BLaER1 (cell line): ENCODE measurements around the gene EEF2K.

Experiments
- H3K27ac ChIP-seq: shearing (Covaris generic); formaldehyde crosslinking; 2 replicates; pipeline ENCODE4 v1.8.1; 2022
- H3K27me3 ChIP-seq: shearing (Covaris generic); formaldehyde crosslinking; 2 replicates; pipeline ENCODE4 v1.8.1; 2022
- H3K36me3 ChIP-seq: shearing (Covaris generic); formaldehyde crosslinking; 2 replicates; pipeline ENCODE4 v1.8.1; 2022
- H3K4me1 ChIP-seq: shearing (Covaris generic); formaldehyde crosslinking; 2 replicates; pipeline ENCODE4 v1.8.1; 2022
- H3K4me2 ChIP-seq: shearing (Covaris generic); formaldehyde crosslinking; 2 replicates; pipeline ENCODE4 v1.8.1; 2022
- H3K4me3 ChIP-seq: shearing (Covaris generic); formaldehyde crosslinking; 2 replicates; pipeline ENCODE4 v1.8.1; 2022
- H3K9ac ChIP-seq: shearing (Covaris generic); formaldehyde crosslinking; 2 replicates; pipeline ENCODE4 v1.8.1; 2022
- H3K9me3 ChIP-seq: shearing (Covaris generic); formaldehyde crosslinking; 2 replicates; pipeline ENCODE4 v1.8.1; 2022
- H4K20me1 ChIP-seq: shearing (Covaris generic); formaldehyde crosslinking; 2 replicates; pipeline ENCODE4 v1.8.1; 2022
- Cebpa-rat ChIP-seq: shearing (Covaris generic); IDR thresholded peaks from 2 replicates; pipeline ENCODE4 v1.8.1; 2022

The EEF2K gene

DNA sequence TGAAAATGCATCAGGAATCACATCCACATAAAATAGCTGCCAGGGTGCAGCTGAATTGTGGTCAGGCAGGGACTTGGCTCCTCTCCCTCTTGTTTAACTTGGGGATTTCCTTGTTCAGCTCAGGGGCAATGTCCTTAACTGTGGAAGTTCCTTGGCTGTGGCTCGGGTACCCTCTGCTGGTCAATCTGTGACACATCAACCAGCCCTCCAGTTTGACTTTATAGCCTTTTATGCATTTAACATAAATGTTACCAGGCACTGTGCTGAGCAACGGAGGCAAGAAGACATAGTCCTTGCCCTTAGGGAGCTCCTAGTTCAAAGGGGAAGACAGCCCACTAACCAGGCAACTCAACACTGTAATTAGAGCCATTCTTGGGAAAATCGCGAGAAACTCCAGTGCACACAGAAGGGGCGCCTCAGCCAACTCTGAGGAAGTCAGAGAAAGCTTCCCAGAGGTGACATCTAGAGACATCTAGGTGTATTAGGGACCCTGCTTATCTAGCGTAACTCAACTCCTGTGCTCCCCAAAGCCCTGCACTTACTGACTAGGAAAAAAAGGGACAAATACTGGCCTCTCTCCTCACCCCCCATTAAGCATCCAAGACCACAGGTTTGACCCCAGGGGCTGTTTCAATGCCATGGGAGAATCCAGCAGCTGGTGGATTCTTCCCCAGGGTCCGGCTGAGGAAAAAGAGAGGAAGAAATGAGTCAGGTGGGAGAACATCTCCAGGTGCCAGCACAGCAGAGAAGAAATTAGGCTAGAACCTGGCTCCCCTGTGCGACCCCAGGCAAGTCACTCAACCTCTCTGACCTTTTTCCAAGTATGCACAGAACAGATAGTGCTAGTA lies 17.3 kb upstream of the EEF2K start:
- H3K27ac ChIP-seq, result peak overlapping the region; percentile 82
- H3K27me3 ChIP-seq, result peaks cover 13% of the 10 kb centered on the region; the same call in 1 of the 2 replicates
- H3K9ac ChIP-seq, result peak overlapping the region; percentile 77
- no peak for TF ChIP-seq Cebpa-rat
- H3K4me1 ChIP-seq, result peaks cover 40% of the 10 kb centered on the region
- peak overlapping the region; percentile 81 for H3K4me3 ChIP-seq
- H3K36me3 ChIP-seq, result no peaks in the 10 kb centered on the region
- no peaks in the 10 kb centered on the region for H4K20me1 ChIP-seq
- H3K9me3 ChIP-seq, result no peaks in the 10 kb centered on the region
- peak overlapping the region; percentile 94 for H3K4me2 ChIP-seq

DNA sequence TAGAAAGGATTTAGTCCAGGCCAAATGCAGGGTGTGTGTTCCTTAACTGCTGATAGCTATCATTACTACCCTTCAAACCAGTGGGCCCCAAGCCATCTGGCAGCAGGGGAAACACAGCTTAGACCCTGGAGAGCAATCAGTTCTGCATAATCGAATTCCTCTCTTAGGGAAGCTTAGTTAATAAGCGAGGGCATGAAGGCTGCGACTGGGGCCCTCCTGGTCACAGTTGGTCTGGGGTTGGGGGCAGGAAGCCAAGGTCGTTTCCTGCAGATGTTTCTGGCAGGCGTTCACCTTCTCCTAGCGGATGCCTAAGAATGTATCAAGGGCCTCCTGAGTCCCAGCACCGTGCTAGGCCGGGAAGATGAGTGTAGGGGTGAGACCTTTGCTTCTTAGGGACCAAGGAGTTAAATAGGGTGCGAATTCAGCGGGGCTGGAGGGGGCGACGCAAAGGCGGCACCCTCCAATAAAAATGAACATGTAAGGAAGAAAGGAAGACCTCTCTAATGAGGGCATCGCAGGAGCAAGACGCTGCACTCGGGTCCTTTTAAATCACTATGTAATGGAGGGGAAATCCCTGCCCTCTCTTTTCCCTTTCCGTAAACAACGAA lies 16.5 kb upstream of the EEF2K start:
- H3K27ac ChIP-seq, result peak overlapping the region; percentile 82

DNA sequence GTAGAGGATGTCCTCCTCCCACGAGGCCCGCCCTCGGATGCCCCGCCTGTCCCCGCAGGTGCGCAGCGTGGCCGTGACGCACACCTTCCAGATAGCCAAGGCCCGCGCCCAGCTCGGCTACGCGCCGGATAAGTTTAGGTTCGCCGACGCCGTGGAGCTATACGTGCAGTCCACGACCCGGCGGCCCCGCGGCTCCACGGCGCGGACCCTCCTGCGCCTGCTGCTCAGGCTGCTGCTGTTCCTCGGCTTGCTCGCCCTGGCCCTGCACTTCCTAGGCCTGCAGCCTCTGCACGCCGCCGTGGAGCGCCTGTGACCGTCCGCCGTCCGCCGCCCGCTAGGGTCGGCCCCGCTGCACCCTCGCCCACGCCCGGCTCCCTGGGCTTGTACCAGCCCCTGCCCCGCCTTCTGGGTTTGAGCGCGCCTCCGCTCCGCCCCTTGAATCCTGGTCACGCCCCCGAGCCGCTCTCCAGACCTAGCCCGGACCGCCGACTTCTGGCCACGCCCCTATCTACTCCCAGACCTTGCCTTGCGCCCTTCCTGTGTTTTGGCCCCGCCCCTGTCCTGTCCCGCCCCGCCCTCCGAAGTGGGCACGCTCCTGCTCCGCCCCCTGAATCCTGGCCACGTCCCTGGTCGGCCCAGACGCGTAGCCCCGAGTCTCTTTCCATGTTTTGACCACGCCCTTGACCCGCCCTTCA lies 15.8 kb upstream of the EEF2K start:
- no peaks in the 10 kb centered on the region for H3K36me3 ChIP-seq
- peak overlapping the region; percentile 82 for H3K27ac ChIP-seq
- peak overlapping the region; percentile 94 for H3K4me2 ChIP-seq
- H3K9ac ChIP-seq, result peak overlapping the region; percentile 77
- no peaks in the 10 kb centered on the region for H3K9me3 ChIP-seq
- TF ChIP-seq Cebpa-rat, result no peak
- H4K20me1 ChIP-seq, result no peaks in the 10 kb centered on the region
- peaks cover 48% of the 10 kb centered on the region for H3K4me1 ChIP-seq
- H3K4me3 ChIP-seq, result peak overlapping the region; percentile 81
- peaks cover 16% of the 10 kb centered on the region for H3K27me3 ChIP-seq

More for the DNA sequence above, 16.5 kb upstream of the EEF2K start:
- H3K9me3 ChIP-seq, result no peaks in the 10 kb centered on the region
- peak overlapping the region; percentile 94 for H3K4me2 ChIP-seq
- no peaks in the 10 kb centered on the region for H3K36me3 ChIP-seq
- H3K4me1 ChIP-seq, result peaks cover 42% of the 10 kb centered on the region
- H3K27me3 ChIP-seq, result peaks cover 16% of the 10 kb centered on the region
- no peaks in the 10 kb centered on the region for H4K20me1 ChIP-seq
- peak overlapping the region; percentile 81 for H3K4me3 ChIP-seq
- TF ChIP-seq Cebpa-rat, result no peak
- H3K9ac ChIP-seq, result peak overlapping the region; percentile 77

DNA sequence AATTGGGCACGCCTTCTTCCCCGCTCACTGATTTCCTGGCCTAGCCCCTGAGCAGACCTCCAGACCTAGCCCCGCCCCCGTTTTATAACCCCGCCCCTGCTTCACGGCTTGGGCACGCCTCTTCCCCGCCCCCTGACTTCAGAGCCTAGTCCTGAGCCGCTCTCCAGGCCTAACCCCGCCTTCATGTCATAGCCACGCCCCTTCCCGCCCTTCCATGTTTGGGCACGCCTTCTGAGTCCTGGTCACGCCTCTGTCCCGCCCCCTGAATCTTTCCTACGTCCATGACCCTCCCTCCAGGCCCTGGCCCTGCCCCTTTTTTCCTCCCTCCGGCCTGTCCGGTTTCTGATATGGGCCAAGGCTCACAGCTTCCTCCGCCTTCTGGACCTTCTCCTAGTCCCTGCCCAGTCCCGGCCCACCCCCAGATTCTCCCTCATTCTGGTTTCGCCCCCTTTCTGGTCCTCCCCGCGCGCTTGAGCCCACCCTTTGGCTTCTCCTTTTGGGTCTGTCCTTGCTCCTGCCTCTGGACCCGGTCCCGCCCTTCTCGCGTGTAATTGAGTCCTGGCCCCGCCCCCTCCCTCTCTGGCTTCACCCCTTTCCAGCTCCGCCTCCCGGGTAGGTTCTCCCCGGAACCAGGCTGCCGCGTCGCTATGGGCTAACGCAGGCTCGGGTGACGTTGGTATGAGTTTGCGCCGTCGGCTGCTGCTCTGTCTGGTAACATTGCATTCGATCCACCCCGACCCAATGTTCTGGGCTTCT lies 15.1 kb upstream of the EEF2K start:
- Histone ChIP-seq H3K4me3 (peak overlapping the region; percentile 71), H3K9me3 (no peaks in the 10 kb centered on the region), H3K4me2 (peak overlapping the region; percentile 93), H3K27me3 (peaks cover 16% of the 10 kb centered on the region), H3K9ac (peak overlapping the region; percentile 72), H3K4me1 (peaks cover 50% of the 10 kb centered on the region), H3K36me3 (no peaks in the 10 kb centered on the region), H3K27ac (peak overlapping the region; percentile 37; the same call in 1 of the 2 replicates), H4K20me1 (no peaks in the 10 kb centered on the region)
- TF ChIP-seq Cebpa-rat, result no peak

DNA sequence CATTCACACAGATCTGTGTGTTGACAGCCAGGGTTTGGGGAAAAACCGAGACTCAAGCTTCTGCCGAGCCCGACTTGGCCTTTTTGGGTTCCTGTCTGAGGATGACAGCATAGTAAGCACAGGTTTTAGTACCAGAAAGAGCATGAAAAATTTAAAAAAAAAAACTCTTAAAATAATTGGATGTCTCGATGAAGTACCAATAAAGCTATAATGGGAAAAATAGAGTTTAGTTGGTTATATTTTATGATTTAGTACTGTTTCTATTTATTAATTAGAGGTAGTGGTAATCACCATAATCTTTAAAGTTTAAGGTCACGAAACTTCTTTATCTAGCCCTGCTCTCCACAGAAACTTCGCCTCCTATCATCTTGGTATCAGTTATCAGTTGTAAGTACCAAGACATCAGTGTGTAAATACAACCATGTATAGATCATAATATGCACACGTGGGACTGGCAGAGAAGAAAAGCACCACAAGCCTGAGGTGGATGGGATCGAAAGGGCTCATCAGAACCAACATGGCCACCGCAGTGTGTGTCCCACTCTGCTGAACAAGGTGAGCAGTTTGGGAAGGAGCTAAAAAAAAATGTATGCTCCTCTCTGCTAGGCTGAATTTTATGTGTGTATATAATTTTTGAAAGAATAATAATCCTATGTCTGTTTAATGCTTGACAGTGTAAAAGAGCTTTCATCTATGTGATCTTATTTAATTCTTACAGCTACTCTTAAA lies 14.4 kb upstream of the EEF2K start:
- Histone ChIP-seq H3K9me3 (no peaks in the 10 kb centered on the region), H3K27ac (no peak overlapping the region; the same call in 1 of the 2 replicates), H3K36me3 (no peaks in the 10 kb centered on the region), H3K4me1 (peaks cover 50% of the 10 kb centered on the region), H4K20me1 (no peaks in the 10 kb centered on the region), H3K9ac (peak overlapping the region; percentile 72), H3K27me3 (peaks cover 16% of the 10 kb centered on the region), H3K4me2 (peak overlapping the region; percentile 93), H3K4me3 (peak overlapping the region; percentile 71)
- no peak for TF ChIP-seq Cebpa-rat

GRCh38 chr16:22192261-22193062 lies 13.6 kb upstream of the EEF2K start:
- Histone ChIP-seq H3K9ac (no peak overlapping the region), H4K20me1 (no peaks in the 10 kb centered on the region), H3K27me3 (peaks cover 16% of the 10 kb centered on the region), H3K4me1 (peaks cover 50% of the 10 kb centered on the region), H3K4me3 (peak overlapping the region; percentile 71), H3K9me3 (no peaks in the 10 kb centered on the region), H3K36me3 (no peaks in the 10 kb centered on the region), H3K4me2 (peak overlapping the region; percentile 93), H3K27ac (no peak overlapping the region)
- TF ChIP-seq Cebpa-rat, result no peak

DNA sequence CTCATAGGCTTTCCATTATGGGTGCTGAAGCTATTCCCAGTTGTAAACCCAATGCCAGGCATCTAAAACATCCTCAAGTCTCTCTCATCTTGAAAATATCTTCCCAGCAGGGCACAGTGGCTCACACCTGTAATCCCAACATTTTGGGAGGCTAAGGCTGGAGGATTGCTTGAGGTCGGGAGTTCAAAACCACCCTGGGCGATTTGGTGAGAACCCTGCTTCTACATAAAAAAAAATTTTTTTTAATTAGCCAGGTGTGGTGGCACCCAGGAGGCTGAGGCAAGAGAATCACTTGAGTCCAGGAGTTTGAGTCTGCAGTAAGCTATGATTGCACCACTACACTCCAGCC lies 13.0 kb upstream of the EEF2K start:
- H3K9me3 ChIP-seq, result no peaks in the 10 kb centered on the region
- H4K20me1 ChIP-seq, result no peaks in the 10 kb centered on the region
- no peak overlapping the region for H3K27ac ChIP-seq
- H3K27me3 ChIP-seq, result peaks cover 16% of the 10 kb centered on the region
- H3K4me2 ChIP-seq, result peak overlapping the region; percentile 93
- peaks cover 47% of the 10 kb centered on the region for H3K4me1 ChIP-seq
- H3K36me3 ChIP-seq, result no peaks in the 10 kb centered on the region
- H3K9ac ChIP-seq, result no peak overlapping the region
- TF ChIP-seq Cebpa-rat, result no peak
- no peak overlapping the region for H3K4me3 ChIP-seq

DNA sequence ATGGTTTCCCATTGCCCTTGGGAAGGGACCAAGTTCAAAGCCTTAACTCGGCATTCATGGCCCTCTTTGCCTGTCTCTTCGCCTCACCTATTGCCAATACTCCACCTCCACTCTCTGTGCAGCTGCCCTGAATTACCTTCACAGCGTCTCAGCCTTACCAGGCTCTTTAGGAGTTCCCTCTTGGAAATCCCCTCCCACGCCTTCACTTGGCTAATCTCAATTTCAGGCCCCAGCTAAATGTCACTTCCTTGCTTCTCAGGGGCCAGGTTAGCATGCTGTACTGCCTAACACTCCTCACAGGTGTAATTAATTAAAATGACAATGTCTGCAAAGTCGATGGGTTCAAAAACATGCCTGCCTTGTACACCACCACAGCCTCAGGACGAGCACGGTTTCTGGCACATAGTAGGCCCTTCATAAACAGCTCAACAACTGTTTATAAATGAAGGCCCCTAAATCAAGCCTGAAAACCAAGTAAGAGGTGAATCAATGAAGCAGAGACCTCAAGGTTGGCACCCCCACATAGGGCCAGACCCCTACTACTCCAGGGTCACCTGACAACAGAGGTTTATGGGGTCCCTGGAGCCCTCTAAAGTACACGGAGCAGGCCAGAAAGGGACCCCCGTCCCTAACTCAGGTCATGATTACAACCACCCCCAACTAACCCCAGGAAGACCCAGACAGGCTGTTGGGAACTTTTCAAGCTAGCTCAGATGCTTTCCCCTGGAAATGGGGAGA lies 11.2 kb upstream of the EEF2K start:
- peaks cover 34% of the 10 kb centered on the region for H3K4me1 ChIP-seq
- no peaks in the 10 kb centered on the region for H3K36me3 ChIP-seq
- peaks cover 16% of the 10 kb centered on the region for H3K27me3 ChIP-seq
- TF ChIP-seq Cebpa-rat, result no peak
- H3K9ac ChIP-seq, result no peak overlapping the region
- no peak overlapping the region for H3K27ac ChIP-seq
- no peaks in the 10 kb centered on the region for H3K9me3 ChIP-seq
- H3K4me2 ChIP-seq, result peak overlapping the region; percentile 62
- H3K4me3 ChIP-seq, result no peak overlapping the region
- no peaks in the 10 kb centered on the region for H4K20me1 ChIP-seq
